ENCODE data around the gene TIAL1. TPM values are rescaled to one million over a fixed set of nuclear protein-coding genes. Genes with fewer than 3 reads are reported as not detected.

TIAL1 gene
- total and polyA plus RNA-seq, 2 of the 4 experiments (the other 2 are of a cell fraction) = 28.0 to 83.5 TPM

DNA sequence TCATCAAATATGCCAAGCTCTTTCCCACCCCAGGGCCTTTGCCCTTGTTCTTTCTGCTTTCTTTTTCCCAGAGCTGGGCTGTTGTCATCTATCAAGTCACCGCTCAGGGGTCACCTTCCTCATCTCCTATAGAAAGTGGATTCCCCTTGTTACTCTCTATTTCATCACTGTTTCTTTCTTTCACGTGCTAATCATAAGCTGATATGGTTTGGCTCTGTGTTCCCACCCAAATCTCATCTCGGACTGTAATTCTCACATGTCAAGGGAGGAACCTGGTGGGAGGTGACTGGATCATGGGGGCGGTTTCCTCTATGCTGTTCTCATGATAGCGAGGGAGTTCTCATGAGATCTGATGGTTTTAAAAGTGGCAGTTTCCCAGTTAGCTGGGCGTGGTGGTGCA is 17.0 kb upstream of the TIAL1 start:
- Histone ChIP-seq H2BK5ac (ENCODE audit: low read depth, low read length, poor library complexity, severe bottlenecking) (no peak overlapping the region), H2AK5ac (ENCODE audit: low read depth, low read length) (no peak overlapping the region)

More for the DNA sequence above, 17.0 kb upstream of the TIAL1 start:
- dilution Hi-C loops (cut with HindIII; ENCODE audit: low sequenced_read_pairs, unreplicated experiment) = no loop called here
- no peak overlapping the region for H3K9ac ChIP-seq (ENCODE audit: low read depth, low read length)
- H2BK120ac ChIP-seq (ENCODE audit: low read depth, low read length) = no peak overlapping the region
- H4K5ac ChIP-seq (ENCODE audit: low read depth, low read length) = no peak overlapping the region
- H3K56ac ChIP-seq (ENCODE audit: extremely low read depth, insufficient read depth, low read length) = no peak overlapping the region
- H3K4ac ChIP-seq (ENCODE audit: low read depth, low read length) = no peak overlapping the region
- H2BK15ac ChIP-seq (ENCODE audit: low read depth, low read length) = no peak overlapping the region
- H2AK9ac ChIP-seq (replicated peaks; ENCODE audit: low read depth, low read length, poor library complexity) = no peak overlapping the region
- no peaks in the 10 kb centered on the region for H3K27me3 ChIP-seq (ENCODE audit: control insufficient read depth, insufficient read depth, low read length)
- H4K8ac ChIP-seq (ENCODE audit: low read depth in 2 of 2, low read length in 2 of 2) = no peak overlapping the region
- no peaks in the 10 kb centered on the region for H3K4me1 ChIP-seq (ENCODE audit: control insufficient read depth, insufficient read depth, low read length)
- intact Hi-C loops (cut with micrococcal nuclease) = no loop called here
- no peaks in the 10 kb centered on the region for H3K9me3 ChIP-seq (ENCODE audit: control insufficient read depth, insufficient read depth, low read length)
- no peak overlapping the region for H4K91ac ChIP-seq (ENCODE audit: insufficient read depth, low read depth, low read length)
- ChIA-PET CTCF (no interaction called here), POLR2A (ENCODE audit: unreplicated experiment) (no interaction called here)
- TF ChIP-seq SMC3 (IDR thresholded peaks at IDR 0.05; ENCODE audit: low read depth, low read length) (no peak), RAD21 (IDR thresholded peaks at IDR 0.05; ENCODE audit: low read length) (no peak), MAZ (IDR thresholded peaks at IDR 0.05; ENCODE audit: borderline replicate concordance, low read depth, low read length) (no peak), CEBPB (IDR thresholded peaks at IDR 0.05; ENCODE audit: low read depth, low read length) (no peak)
- TF ChIP-seq, protein P1, sequence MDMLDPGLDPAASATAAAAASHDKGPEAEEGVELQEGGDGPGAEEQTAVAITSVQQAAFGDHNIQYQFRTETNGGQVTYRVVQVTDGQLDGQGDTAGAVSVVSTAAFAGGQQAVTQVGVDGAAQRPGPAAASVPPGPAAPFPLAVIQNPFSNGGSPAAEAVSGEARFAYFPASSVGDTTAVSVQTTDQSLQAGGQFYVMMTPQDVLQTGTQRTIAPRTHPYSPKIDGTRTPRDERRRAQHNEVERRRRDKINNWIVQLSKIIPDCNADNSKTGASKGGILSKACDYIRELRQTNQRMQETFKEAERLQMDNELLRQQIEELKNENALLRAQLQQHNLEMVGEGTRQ (IDR thresholded peaks at IDR 0.05; ENCODE audit: low read depth, low read length) = no peak
- TF ChIP-seq, protein P2, sequence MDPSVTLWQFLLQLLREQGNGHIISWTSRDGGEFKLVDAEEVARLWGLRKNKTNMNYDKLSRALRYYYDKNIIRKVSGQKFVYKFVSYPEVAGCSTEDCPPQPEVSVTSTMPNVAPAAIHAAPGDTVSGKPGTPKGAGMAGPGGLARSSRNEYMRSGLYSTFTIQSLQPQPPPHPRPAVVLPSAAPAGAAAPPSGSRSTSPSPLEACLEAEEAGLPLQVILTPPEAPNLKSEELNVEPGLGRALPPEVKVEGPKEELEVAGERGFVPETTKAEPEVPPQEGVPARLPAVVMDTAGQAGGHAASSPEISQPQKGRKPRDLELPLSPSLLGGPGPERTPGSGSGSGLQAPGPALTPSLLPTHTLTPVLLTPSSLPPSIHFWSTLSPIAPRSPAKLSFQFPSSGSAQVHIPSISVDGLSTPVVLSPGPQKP (IDR thresholded peaks at IDR 0.05; ENCODE audit: borderline replicate concordance, low read depth, low read length) = no peak
- in situ Hi-C loops (cut with MboI; ENCODE audit: low sequenced_read_pairs) = no loop called here
- no peak overlapping the region for H3K14ac ChIP-seq (replicated peaks; ENCODE audit: low read depth, low read length)
- no peak overlapping the region for H3K23ac ChIP-seq (ENCODE audit: low read depth, low read length)
- H3K4me2 ChIP-seq (ENCODE audit: low read depth, low read length) = no peak overlapping the region
- DNase-seq = no peak
- no peak overlapping the region for H2BK20ac ChIP-seq (ENCODE audit: low read depth, low read length)
- BruUV-seq (replicated peaks) = no TSS peak
- no peak overlapping the region for H2AFZ ChIP-seq (replicated peaks; ENCODE audit: low read length, poor library complexity)
- H3K79me1 ChIP-seq (ENCODE audit: low read depth in 1 of 2, low read length in 2 of 2) = no peaks in the 10 kb centered on the region
- H3K18ac ChIP-seq (ENCODE audit: low read depth, low read length) = no peak overlapping the region
- H3K36me3 ChIP-seq (ENCODE audit: control insufficient read depth, insufficient read depth, low read length) = no peaks in the 10 kb centered on the region
- no peak overlapping the region for H3K4me3 ChIP-seq (ENCODE audit: insufficient read depth, low read depth, low read length)
- H3K9me1 ChIP-seq (ENCODE audit: insufficient read depth, low read length) = no peaks in the 10 kb centered on the region
- no peaks in the 10 kb centered on the region for H4K20me1 ChIP-seq (ENCODE audit: insufficient read depth, low read length)
- WGBS, 2 experiments (ENCODE audit: extremely low coverage in 2 of 2, insufficient read length in 1 of 2) = 100% methylated on average over 2 of the region's 6 CpGs; no CpG with 5 or more reads in 1 of the 2 experiments
- no peak for ATAC-seq (ENCODE audit: low read depth)
- no peak overlapping the region for H3K27ac ChIP-seq (ENCODE audit: insufficient read depth, low read length)

Data from IMR-90 (cell line).